HG03457 (cell line): ENCODE measurements around the gene GPR78.

Source experiments
- ATAC-seq: cut with Tn5 transposase; IDR thresholded peaks from one replicate; pipeline ENCODE4 v1.9.1; 2021; ENCODE audit warnings: moderate number of reproducible peaks; ENCODE audit not compliant: unreplicated experiment

GPR78 gene, protein sequence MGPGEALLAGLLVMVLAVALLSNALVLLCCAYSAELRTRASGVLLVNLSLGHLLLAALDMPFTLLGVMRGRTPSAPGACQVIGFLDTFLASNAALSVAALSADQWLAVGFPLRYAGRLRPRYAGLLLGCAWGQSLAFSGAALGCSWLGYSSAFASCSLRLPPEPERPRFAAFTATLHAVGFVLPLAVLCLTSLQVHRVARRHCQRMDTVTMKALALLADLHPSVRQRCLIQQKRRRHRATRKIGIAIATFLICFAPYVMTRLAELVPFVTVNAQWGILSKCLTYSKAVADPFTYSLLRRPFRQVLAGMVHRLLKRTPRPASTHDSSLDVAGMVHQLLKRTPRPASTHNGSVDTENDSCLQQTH

DNA sequence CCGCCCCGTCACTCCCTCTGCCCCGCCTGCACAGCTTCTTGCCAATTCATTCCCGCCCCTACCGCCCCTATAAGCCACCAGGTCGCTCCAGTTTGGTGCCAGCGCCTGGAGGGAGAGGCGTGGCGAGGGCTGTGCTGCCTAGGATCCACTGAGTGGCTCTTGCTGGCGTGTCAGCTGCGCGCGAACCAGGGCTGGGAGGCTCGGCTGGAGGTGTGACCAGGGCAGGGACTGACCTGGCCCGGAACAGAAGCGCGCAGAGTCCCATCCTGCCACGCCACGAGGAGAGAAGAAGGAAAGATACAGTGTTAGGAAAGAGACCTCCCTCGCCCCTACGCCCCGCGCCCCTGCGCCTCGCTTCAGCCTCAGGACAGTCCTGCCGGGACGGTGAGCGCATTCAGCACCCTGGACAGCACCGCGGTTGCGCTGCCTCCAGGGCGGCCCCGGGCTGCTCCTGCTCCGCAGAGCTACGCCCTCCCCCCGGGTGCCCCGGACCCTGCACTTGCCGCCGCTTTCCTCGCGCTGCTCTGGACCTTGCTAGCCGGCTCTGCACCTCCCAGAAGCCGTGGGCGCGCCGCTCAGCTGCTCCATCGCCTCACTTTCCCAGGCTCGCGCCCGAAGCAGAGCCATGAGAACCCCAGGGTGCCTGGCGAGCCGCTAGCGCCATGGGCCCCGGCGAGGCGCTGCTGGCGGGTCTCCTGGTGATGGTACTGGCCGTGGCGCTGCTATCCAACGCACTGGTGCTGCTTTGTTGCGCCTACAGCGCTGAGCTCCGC lies at the start of gene GPR78:
Gene GPR78 (plus strand): TSS at position 72 of the 773 bp plus-strand sequence. CDS start 591 bp downstream, at position 663.
- no peak for ATAC-seq

- ATAC-seq, result no peak
Observed at GRCh38 chr4:8532245-8532781, 47.9 kb upstream of the GPR78 start.

DNA sequence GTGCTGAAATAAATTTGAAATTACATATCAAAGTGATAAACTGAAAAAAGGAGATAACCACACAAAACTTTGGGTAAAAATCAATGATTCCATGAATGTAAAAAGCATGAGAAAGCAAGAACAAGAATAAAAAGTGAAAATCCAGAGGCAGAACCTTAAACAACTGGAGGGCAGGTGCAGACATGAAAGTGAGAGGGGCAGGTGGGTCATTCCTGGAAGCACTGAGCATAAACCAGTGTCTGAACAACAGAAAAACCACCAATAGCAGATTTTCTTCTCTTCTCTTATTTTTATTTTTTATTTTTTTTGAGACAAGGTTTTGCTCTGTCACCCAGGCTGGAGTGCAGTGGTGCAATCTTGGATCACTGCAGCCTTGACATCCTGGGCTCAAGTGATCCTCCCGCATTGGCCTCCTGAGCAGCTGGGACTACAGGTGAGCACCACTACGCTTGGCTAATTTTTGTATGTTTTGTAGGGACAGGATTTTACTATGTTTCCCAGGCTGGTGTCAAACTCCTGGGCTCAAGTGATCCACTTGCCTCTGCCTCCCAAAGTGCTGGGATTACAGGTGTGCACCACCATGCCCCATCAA lies 46.8 kb upstream of the GPR78 start:
- no peak for ATAC-seq

DNA sequence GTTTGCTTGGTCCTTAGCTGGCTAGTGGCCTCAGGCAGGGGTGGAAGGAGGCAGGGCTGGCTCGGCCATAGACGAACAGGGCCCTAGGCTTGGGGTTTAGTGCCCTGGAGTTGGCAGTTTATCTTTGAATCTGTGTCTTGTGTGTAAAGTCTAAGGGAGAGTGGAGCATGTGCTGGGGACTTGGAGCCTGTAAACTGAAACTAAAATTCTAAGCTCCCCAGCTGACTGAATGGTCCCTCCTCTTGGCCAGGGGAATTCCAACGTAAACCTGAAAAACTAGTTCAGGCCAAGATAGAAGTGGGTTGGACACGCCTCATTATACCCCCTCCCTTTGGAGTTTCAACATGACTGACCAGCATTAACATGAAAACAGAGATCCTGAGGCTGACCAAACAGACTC lies 46.1 kb upstream of the GPR78 start:
- peak; percentile 86 for ATAC-seq

DNA sequence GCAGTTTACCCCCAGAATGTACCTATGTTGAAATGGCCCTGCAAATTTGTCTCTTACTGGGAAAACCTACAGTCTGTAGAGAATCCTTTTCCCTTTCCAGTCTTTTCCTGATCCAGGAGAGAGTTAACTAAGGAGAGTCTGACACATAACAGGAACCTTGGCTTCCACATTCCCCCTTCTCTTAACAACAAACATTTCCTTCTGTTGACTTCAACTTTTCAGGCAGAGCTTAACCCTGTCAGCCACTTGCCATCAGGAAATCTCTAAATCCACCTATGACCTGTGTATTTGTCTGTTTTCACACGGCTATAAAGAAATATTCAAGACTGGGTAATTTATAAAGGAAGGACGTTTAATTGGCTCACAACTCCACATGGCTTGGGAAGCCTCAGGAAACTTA lies 45.6 kb upstream of the GPR78 start:
- no peak for ATAC-seq

GRCh38 chr4:8536467-8536866 lies 43.7 kb upstream of the GPR78 start:
- no peak for ATAC-seq

DNA sequence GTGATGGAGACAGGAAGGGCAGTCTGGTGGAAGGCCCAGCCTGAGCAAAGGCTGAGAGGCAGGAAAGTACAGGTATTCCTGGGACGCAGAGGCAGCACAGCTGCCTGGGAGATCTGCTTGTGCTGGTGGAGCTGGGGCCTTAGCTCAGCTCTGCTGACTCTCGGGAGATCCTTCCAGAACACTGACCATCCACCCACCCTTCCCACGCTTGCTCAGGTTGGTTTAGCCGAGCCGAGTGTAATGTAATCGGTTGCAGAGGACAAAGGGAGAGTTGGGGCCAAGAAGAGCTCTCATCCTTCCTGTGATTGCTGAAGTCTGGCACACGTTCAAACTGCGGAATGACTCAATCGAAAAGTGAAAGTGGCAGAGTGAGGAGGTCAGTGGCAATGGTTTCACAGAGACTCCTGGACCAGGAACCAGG lies 43.1 kb upstream of the GPR78 start:
- ATAC-seq, result no peak

DNA sequence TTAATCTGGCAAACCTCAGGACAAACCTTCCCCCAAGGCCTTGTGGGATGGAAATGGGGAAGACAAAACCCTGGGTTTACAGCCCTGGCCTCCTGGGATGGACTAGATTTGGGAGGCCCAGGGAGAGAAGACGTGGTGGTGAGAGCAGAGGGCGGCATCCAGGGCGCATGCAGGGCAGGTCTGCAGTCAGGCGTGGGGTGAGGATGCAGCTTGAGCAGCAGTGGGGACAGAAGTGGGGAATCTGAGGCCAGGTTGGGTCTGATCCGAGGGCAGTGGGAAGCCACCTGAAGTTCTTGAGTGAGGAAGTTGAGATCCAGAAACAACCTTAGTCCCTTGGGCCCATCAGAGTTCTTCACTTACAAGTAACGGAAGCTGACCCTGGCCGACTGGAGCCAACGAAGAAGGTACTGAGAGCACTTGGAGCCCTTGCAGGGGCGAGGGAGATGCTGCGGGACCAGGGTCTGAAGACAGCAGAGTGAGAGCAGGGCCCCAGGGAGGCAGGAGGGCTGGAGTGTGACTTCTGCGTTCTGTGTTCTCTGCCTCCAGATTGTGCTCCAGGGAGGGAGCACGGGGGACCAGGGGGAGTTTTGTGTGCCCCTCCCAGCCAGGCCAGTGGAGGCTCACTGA lies 42.0 kb upstream of the GPR78 start:
- ATAC-seq, result no peak

GRCh38 chr4:8538703-8539567 lies 41.3 kb upstream of the GPR78 start:
- ATAC-seq, result no peak

DNA sequence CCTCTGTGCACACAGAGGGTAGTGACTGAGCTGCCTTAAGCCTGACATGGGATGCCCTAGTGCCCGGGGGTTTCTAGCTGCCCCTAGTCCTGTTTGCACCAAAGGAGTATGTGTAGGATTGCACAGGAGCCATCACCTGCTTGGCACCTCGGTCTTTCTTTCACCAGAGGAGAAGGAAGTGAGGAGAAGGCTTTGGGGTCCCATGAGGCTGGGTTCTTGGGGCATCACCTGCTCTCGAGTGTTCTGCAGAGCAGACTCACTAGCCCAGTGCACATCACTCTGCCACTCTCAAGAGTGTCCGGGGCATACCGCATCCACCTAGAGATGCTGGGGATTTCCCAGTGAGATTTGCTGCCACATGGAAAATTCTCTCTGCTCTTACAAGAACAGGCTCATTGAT lies 40.5 kb upstream of the GPR78 start:
- ATAC-seq, result no peak

DNA sequence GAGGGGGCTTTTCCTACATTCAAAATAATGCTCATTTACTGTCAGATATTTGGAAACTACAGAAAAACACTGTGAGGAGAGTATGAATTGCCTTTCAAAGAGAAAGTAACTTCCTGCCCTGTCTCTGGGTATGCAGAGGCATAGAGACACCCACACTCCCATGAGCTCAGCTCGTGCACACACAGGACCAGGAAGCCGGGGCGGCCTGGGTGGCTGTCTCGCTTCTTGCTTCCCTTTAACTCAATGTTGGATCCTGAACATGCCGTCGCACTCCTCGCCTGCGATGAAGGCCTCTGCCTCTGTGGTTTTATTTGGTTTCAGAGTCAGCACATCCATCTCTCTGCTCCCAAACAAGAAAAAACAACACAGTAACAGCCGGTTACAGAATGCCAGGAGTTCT lies 40.1 kb upstream of the GPR78 start:
- no peak for ATAC-seq

GRCh38 chr4:8540586-8540985 lies 39.6 kb upstream of the GPR78 start:
- ATAC-seq, result no peak

DNA sequence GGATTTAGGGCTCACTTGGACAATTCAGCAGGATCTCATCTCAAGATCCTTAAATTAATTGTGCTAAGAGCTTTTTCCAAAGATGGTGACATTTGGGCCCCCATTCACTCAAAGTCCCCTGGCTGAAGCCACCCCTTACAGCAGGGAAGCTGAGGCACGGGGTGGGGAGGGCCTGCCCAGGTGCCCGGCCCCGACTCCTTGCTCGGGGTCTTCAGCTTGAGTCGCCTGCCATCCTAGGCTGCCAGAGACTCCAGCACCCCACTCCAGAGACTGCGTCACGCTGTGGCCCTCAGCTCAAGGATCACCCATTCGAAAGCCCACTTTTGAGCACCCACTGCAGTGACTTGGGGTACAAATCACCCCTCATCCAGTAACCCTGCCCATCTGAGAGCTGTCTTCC lies 39.2 kb upstream of the GPR78 start:
- ATAC-seq, result no peak

DNA sequence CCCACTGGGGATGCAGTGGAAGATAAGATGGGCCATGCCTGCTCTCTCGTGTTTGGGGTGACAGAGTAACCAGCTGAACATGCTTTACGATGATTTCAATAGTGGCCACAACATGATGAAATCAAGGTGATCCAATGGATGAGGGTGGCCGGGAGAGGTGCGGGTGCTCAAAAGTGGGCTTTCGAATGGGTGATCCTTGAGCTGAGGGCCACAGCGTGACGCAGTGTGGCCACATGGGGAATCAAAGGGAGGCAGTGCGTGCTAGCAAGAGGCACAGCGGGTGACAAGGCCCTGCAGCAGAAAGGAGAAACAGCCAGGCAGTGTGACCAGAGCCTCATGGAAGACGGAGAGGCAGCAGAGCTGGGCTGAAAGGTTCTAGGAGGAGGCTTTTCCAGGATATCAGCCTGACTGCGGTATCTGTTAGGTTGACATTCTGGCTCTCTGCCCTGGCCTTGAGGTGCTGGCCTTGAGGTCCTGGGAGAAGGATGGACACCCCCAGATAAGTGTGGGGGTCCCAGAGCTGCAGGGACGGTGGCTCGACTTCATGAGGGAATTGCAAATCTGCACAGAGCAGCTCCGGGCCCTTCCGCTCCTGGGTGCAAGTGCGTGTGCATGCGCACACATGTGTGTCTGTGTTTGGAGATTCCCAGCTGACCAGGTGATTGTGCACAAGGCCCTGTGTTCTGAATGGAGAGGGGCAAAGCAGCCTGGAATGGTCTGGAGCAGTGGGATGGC lies 38.0 kb upstream of the GPR78 start:
- no peak for ATAC-seq

GRCh38 chr4:8542776-8543525 lies 37.2 kb upstream of the GPR78 start:
- ATAC-seq, result no peak

DNA sequence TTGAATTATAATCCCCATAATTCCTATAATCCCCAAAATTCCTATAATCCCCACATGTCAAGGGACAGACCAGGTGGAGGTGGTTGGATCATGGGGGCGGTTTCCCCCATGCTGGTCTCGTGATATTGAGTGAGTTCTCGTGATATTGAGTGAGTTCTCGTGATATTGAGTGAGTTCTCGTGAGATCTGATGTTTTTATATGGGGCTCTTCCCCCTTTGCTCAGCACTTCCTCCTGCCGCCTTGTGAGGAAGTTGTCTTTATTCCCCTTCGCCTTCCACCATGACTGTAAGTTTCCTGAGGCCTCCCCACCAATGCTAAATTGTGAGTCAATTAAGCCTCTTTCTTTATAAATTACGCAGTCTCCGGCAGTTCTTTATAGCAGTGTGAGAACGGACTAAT lies 36.6 kb upstream of the GPR78 start:
- ATAC-seq, result no peak

- no peak for ATAC-seq
Observed at GRCh38 chr4:8544282-8544681, 35.9 kb upstream of the GPR78 start.

- ATAC-seq, result no peak
Observed at GRCh38 chr4:8544741-8545438, 35.3 kb upstream of the GPR78 start.
